OCI-LY1 (cell line): ENCODE data around the gene CLRN3.

Experiments
- H2AFZ ChIP-seq: fragments of 200-600 bp; sonication (generic), shearing (Covaris generic); 2 replicates; pipeline ENCODE4 v1.6.0; 2014; ENCODE audit warnings: antibody characterized with exemption, mild to moderate bottlenecking, low read length
- H3F3A ChIP-seq: fragments of 200-600 bp; sonication (generic), shearing (Covaris generic); 2 replicates; pipeline ENCODE4 v1.6.0; 2014; ENCODE audit warnings: mild to moderate bottlenecking, antibody characterized with exemption, low read length, moderate library complexity; ENCODE audit not compliant: insufficient read depth
- H3K27ac ChIP-seq: fragments of 200-600 bp; sonication (generic); 2 replicates; pipeline ENCODE4 v1.5.1; 2014; ENCODE audit warnings: low read length, mixed run types, mild to moderate bottlenecking, low read depth; ENCODE audit not compliant: poor library complexity, severe bottlenecking
- H3K27me3 ChIP-seq: fragments of 200-600 bp; sonication (generic); 2 replicates; pipeline ENCODE4 v1.6.0; 2014; ENCODE audit warnings: antibody characterized with exemption, mild to moderate bottlenecking, low read length, moderate library complexity; ENCODE audit not compliant: insufficient read depth
- H3K36me3 ChIP-seq: fragments of 200-600 bp; sonication (generic); 2 replicates; pipeline ENCODE4 v1.6.1; 2014; ENCODE audit warnings: mild to moderate bottlenecking, antibody characterized with exemption, low read length, moderate library complexity, mixed read lengths; ENCODE audit not compliant: insufficient read depth
- H3K4me1 ChIP-seq: fragments of 200-600 bp; sonication (generic); 2 replicates; pipeline ENCODE4 v1.5.1; 2014; ENCODE audit warnings: mild to moderate bottlenecking, low read length, moderate library complexity; ENCODE audit not compliant: insufficient read depth, severe bottlenecking
- H3K4me2 ChIP-seq: fragments of 200-600 bp; sonication (generic), shearing (Covaris generic); 2 replicates; pipeline ENCODE4 v1.6.1; 2014; ENCODE audit warnings: low read length
- H3K4me3 ChIP-seq: fragments of 200-600 bp; sonication (generic); 2 replicates; pipeline ENCODE4 v1.5.1; 2014; ENCODE audit warnings: low read length, low read depth, mild to moderate bottlenecking, mixed read lengths; ENCODE audit not compliant: poor library complexity, severe bottlenecking
- H3K79me2 ChIP-seq: fragments of 200-600 bp; shearing (Covaris generic); 2 replicates; pipeline ENCODE4 v1.6.1; 2016; ENCODE audit warnings: mixed run types, low read length, mixed read lengths; ENCODE audit not compliant: insufficient read depth
- H3K9ac ChIP-seq: fragments of 200-600 bp; sonication (generic), shearing (Covaris generic); 2 replicates; pipeline ENCODE4 v1.6.1; 2014; ENCODE audit warnings: mild to moderate bottlenecking, low read length, mixed read lengths
- H3K9me2 ChIP-seq: fragments of 200-600 bp; sonication (generic), shearing (Covaris generic); 2 replicates; pipeline ENCODE4 v1.6.1; 2014; ENCODE audit warnings: low read depth, mild to moderate bottlenecking, low read length, mixed read lengths
- H3K9me3 ChIP-seq: fragments of 200-600 bp; shearing (Covaris generic); 2 replicates; pipeline ENCODE4 v1.6.1; 2014; ENCODE audit warnings: low read length, mixed read lengths
- H4K20me1 ChIP-seq: fragments of 200-600 bp; sonication (generic), shearing (Covaris generic); 2 replicates; pipeline ENCODE4 v1.6.0; 2016; ENCODE audit warnings: mild to moderate bottlenecking, low read length; ENCODE audit not compliant: insufficient read depth
- EZH2 ChIP-seq: fragments of 200-600 bp; sonication (generic), shearing (Covaris generic); IDR thresholded peaks from 2 replicates; pipeline ENCODE4 v1.8.0; 2017; ENCODE audit warnings: borderline replicate concordance, mixed run types, mild to moderate bottlenecking, antibody characterized with exemption, low read length, moderate library complexity, mixed read lengths
- TF ChIP-seq, protein P1 (sequence below): fragments of 200-600 bp; sonication (generic), shearing (Covaris generic); IDR thresholded peaks from 2 replicates; pipeline ENCODE4 v1.5.1; 2017; ENCODE audit warnings: mild to moderate bottlenecking, antibody characterized with exemption, low read length, moderate library complexity, mixed read lengths

The CLRN3 gene

DNA sequence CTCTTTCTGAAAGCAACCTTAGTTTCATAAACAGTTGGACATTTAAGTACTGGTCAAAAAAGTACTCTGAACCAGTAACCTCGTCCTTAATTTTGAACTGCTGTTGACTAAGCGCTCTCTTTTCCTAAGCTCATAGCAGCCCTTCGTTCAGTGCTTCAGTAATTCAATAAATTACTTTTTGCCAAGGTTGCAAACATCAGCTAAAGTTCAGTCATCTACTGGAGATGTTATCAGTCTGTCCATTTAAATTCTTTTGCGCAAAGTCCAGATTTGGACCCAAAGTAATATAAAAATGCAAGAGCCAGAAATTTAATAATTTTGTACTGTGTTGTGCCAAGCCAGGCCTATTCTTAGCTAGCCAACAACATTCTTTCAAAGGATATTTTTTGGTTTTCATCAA is 22.6 kb upstream of the CLRN3 start:
- Histone ChIP-seq H2AFZ (no peak overlapping the region), H3K4me3 (no peak overlapping the region), H3K4me1 (no peaks in the 10 kb centered on the region), H3K36me3 (no peaks in the 10 kb centered on the region), H3K27me3 (no peaks in the 10 kb centered on the region), H3F3A (no peaks in the 10 kb centered on the region), H3K4me2 (no peak overlapping the region), H3K79me2 (no peaks in the 10 kb centered on the region), H4K20me1 (no peaks in the 10 kb centered on the region), H3K27ac (no peak overlapping the region), H3K9me2 (no peaks in the 10 kb centered on the region), H3K9me3 (no peaks in the 10 kb centered on the region), H3K9ac (no peak overlapping the region)
- TF ChIP-seq EZH2, result no peak
- TF ChIP-seq, protein P1, sequence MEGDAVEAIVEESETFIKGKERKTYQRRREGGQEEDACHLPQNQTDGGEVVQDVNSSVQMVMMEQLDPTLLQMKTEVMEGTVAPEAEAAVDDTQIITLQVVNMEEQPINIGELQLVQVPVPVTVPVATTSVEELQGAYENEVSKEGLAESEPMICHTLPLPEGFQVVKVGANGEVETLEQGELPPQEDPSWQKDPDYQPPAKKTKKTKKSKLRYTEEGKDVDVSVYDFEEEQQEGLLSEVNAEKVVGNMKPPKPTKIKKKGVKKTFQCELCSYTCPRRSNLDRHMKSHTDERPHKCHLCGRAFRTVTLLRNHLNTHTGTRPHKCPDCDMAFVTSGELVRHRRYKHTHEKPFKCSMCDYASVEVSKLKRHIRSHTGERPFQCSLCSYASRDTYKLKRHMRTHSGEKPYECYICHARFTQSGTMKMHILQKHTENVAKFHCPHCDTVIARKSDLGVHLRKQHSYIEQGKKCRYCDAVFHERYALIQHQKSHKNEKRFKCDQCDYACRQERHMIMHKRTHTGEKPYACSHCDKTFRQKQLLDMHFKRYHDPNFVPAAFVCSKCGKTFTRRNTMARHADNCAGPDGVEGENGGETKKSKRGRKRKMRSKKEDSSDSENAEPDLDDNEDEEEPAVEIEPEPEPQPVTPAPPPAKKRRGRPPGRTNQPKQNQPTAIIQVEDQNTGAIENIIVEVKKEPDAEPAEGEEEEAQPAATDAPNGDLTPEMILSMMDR, result no peak

DNA sequence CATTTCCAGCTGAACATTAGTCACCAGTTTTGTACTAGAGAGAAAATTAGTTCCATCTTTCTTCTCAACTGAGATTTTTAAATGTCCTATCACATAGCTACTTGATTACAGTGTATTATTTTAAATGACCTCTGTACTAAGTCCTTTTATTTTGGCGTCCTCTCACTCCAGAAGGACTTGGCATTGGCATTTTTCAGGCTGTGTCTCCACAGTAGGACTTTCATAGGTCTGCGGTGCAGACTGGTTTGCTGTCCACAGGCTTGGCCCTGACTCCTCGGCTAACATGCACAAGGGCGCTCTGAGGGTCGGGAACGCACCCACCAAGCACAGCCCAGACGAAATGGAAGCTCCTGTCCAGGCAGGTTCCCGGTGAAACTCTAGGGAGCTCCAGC is 20.6 kb upstream of the CLRN3 start:
- Histone ChIP-seq H3K27ac (no peak overlapping the region), H3K36me3 (no peaks in the 10 kb centered on the region), H4K20me1 (no peaks in the 10 kb centered on the region), H3K27me3 (no peaks in the 10 kb centered on the region), H3K4me2 (no peak overlapping the region), H3K9me3 (no peaks in the 10 kb centered on the region), H3K4me1 (no peaks in the 10 kb centered on the region), H3K9ac (no peak overlapping the region), H2AFZ (no peak overlapping the region), H3K79me2 (no peaks in the 10 kb centered on the region), H3K4me3 (no peak overlapping the region), H3K9me2 (no peaks in the 10 kb centered on the region), H3F3A (no peaks in the 10 kb centered on the region)
- TF ChIP-seq, protein P1, result no peak
- no peak for TF ChIP-seq EZH2

DNA sequence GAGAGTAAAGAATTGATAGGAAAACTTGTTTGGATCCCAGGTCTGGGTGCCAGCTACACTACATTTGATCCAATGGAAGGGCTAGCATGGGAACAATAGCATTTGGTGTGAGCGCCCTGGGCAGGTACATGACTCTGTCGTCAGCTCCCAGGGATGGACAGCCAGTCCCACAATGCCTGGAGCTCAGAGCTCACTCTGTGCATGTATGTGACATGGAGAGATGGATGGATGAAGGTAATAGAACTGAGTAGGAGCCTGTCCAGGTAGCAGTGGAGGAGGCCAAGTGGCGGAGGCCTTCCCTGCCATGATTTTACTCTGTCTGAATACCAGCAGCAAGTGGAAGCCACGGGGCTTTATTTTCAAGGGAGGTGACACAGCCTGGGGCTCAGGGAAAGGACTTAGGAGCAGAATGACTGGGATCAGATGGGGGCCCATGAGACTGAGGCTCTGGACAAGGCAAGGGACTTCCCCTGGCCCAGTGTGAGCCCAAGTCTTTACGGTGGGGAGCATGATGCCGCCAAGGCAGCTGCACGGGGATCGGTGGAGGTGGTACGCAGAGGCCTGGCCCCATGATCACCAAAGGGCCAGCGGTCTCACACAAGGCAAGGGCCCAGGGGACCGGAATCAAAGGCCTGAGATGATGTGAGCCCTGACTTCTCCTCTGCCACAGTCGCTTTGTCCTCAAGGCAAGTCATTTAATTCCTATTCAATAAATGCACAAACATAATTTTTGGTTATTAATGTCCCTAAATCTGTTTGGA is 20.0 kb upstream of the CLRN3 start:
- Histone ChIP-seq H3K79me2 (no peaks in the 10 kb centered on the region), H3K9me3 (no peaks in the 10 kb centered on the region), H3F3A (no peaks in the 10 kb centered on the region), H4K20me1 (no peaks in the 10 kb centered on the region), H3K4me1 (no peaks in the 10 kb centered on the region), H3K9me2 (no peaks in the 10 kb centered on the region), H3K4me2 (no peak overlapping the region), H3K27ac (no peak overlapping the region), H3K9ac (no peak overlapping the region), H3K27me3 (no peaks in the 10 kb centered on the region), H2AFZ (no peak overlapping the region), H3K4me3 (no peak overlapping the region), H3K36me3 (no peaks in the 10 kb centered on the region)
- TF ChIP-seq, protein P1, result no peak
- no peak for TF ChIP-seq EZH2
